Measurements from ENCODE around the gene INPP5A.

Gene INPP5A

DNA sequence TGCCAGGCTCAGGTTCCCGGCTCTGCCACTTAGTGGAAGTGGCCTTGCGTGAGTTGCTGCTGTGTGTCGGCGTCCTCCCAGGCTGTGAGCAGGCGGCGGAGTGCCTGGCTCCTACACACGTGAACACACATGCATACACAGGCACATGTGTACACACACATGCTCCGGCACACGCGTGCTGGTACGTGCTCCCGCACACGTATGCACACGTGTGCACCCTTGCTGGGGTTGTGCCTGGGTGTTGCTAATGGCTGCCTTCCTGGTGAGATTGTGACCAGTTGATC is 107.6 kb downstream of the INPP5A start:
- TF ChIP-seq RAD21 (IDR thresholded peaks at IDR 0.05; ENCODE audit: low read depth) (no peak), ZBTB7A (IDR thresholded peaks at IDR 0.05; ENCODE audit: low read depth) (no peak), YY1 (IDR thresholded peaks at IDR 0.05; ENCODE audit: low read depth) (no peak), NFIC (IDR thresholded peaks at IDR 0.05) (no peak), CEBPB (IDR thresholded peaks at IDR 0.05) (no peak), EP300 (IDR thresholded peaks at IDR 0.05; ENCODE audit: borderline replicate concordance) (no peak)
- TF ChIP-seq, protein P1, sequence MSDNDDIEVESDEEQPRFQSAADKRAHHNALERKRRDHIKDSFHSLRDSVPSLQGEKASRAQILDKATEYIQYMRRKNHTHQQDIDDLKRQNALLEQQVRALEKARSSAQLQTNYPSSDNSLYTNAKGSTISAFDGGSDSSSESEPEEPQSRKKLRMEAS (IDR thresholded peaks at IDR 0.05): no peak

DNA sequence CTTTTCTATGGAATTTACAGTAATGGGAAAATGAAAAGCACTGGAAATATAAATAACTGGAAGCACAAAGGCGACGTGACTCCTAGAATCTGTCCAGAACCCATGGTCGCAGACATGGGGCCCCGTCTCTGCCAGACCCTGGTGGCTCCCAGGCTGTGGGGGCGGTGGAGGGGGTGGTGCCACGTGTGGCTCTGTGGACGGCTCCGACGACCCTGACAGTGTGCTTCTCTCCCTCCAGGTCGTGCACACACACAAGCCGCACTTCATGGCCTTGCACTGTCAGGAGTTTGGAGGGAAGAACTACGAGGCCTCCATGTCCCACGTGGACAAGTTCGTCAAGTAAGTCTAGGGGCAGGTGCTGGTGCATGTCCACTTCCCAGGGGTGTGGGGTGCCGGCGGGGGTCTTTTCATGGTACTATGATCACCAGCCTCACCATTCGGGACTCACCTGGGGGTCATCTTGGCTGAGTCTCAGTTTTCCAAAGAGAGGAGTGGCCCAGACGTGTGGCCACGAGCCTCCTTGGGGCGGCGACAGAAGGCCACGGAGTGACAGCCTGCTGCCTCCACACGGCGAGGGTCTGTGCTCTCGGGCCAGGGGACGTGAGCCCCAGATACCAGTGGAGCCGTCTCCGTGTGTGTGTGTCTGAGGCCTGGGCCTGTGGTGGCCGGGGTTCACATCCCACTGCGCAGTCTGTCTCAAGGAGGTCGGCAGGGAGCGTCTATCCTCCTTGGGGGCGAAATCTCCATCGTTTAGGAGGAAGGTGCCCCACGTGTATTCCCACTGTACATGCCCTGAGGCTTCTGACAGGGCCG is 108.2 kb downstream of the INPP5A start:
- TF ChIP-seq CEBPB (IDR thresholded peaks at IDR 0.05): no peak
- no peak for TF ChIP-seq FOXM1 (IDR thresholded peaks at IDR 0.05; ENCODE audit: borderline replicate concordance, low read depth)
- TF ChIP-seq, protein P2, sequence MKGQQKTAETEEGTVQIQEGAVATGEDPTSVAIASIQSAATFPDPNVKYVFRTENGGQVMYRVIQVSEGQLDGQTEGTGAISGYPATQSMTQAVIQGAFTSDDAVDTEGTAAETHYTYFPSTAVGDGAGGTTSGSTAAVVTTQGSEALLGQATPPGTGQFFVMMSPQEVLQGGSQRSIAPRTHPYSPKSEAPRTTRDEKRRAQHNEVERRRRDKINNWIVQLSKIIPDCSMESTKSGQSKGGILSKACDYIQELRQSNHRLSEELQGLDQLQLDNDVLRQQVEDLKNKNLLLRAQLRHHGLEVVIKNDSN (IDR thresholded peaks at IDR 0.05): no peak
- TF ChIP-seq, protein P1 (IDR thresholded peaks at IDR 0.05): no peak
- TF ChIP-seq YY1 (IDR thresholded peaks at IDR 0.05; ENCODE audit: low read depth): no peak
- TF ChIP-seq EGR1 (IDR thresholded peaks at IDR 0.05): no peak
- no peak for TF ChIP-seq RAD21 (IDR thresholded peaks at IDR 0.05; ENCODE audit: low read depth)
- no peak for TF ChIP-seq TEAD4 (IDR thresholded peaks at IDR 0.05)
- no peak for TF ChIP-seq NFIC (IDR thresholded peaks at IDR 0.05)
- no peak for TF ChIP-seq TAF1 (IDR thresholded peaks at IDR 0.05; ENCODE audit: low read depth)
- no peak for TF ChIP-seq ZBTB7A (IDR thresholded peaks at IDR 0.05; ENCODE audit: low read depth)
- no peak for TF ChIP-seq EP300 (IDR thresholded peaks at IDR 0.05; ENCODE audit: borderline replicate concordance)
- no peak for TF ChIP-seq CREB1 (IDR thresholded peaks at IDR 0.05; ENCODE audit: low read depth)
- TF ChIP-seq TCF12 (IDR thresholded peaks at IDR 0.05; ENCODE audit: low read depth): no peak

DNA sequence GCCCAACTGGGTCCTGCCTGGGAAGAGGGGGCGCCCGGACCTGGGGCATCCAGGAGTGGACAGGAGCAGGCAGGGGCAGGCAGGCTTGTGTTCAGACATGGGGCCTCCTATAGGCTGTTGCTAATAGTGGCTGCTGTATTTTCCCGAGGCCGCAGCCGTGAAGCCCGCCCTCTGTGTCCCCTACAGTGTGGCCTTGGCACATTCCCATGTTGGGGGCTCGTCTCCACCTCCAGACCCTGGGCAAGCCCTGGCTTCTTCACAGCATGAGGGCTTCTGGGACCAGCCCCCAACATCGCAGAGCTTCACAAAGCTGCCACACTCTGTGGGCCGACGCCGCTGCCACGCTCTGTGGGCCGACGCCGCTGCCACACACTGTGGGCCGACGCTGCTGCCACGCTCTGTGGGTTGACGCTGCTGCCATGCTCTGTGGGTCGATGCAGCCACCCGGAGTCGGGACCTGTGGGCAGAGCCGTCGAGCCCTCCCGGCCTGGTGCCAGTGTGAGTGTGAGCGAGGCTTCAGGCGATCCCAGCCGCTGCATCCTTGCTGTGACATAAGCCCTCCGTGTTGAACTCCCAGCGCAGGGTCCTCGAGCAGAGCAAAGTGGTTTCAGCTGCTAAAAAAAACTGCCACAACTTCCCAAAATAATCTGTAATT is 109.0 kb downstream of the INPP5A start:
- TF ChIP-seq, protein P1 (IDR thresholded peaks at IDR 0.05): no peak
- TF ChIP-seq YY1 (IDR thresholded peaks at IDR 0.05; ENCODE audit: low read depth): no peak
- TF ChIP-seq, protein P2 (IDR thresholded peaks at IDR 0.05): no peak
- no peak for TF ChIP-seq ZBTB7A (IDR thresholded peaks at IDR 0.05; ENCODE audit: low read depth)
- no peak for TF ChIP-seq TCF12 (IDR thresholded peaks at IDR 0.05; ENCODE audit: low read depth)
- no peak for TF ChIP-seq FOXM1 (IDR thresholded peaks at IDR 0.05; ENCODE audit: borderline replicate concordance, low read depth)

DNA sequence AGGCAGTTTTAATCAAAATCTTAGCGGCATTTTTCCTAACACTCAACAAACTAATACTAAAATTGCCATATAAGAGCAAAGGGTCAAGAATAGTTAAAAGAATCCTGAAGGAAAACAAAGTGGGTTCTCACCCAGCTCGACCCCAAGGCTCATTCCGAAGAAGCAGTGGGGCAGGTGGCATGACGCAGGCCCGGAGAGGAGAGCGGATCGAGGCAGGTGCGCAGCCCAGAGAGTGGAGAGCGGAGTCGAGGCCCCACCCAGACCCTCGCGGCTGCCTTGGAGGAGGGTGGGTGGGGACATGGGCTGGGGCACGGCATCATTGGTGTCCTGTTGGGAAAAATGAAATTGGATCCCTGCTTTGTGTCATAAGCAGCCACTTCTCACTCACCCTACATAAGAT is 109.8 kb downstream of the INPP5A start:
- TF ChIP-seq CREB1 (IDR thresholded peaks at IDR 0.05; ENCODE audit: low read depth) (no peak), EGR1 (IDR thresholded peaks at IDR 0.05) (no peak), ZBTB7A (IDR thresholded peaks at IDR 0.05; ENCODE audit: low read depth) (no peak), RAD21 (IDR thresholded peaks at IDR 0.05; ENCODE audit: low read depth) (no peak), TEAD4 (IDR thresholded peaks at IDR 0.05) (no peak), EP300 (IDR thresholded peaks at IDR 0.05; ENCODE audit: borderline replicate concordance) (no peak), YY1 (IDR thresholded peaks at IDR 0.05; ENCODE audit: low read depth) (no peak), CEBPB (IDR thresholded peaks at IDR 0.05) (no peak), TAF1 (IDR thresholded peaks at IDR 0.05; ENCODE audit: low read depth) (no peak), NFIC (IDR thresholded peaks at IDR 0.05) (no peak), FOXM1 (IDR thresholded peaks at IDR 0.05; ENCODE audit: borderline replicate concordance, low read depth) (no peak), TCF12 (IDR thresholded peaks at IDR 0.05; ENCODE audit: low read depth) (no peak)
- TF ChIP-seq, protein P3, sequence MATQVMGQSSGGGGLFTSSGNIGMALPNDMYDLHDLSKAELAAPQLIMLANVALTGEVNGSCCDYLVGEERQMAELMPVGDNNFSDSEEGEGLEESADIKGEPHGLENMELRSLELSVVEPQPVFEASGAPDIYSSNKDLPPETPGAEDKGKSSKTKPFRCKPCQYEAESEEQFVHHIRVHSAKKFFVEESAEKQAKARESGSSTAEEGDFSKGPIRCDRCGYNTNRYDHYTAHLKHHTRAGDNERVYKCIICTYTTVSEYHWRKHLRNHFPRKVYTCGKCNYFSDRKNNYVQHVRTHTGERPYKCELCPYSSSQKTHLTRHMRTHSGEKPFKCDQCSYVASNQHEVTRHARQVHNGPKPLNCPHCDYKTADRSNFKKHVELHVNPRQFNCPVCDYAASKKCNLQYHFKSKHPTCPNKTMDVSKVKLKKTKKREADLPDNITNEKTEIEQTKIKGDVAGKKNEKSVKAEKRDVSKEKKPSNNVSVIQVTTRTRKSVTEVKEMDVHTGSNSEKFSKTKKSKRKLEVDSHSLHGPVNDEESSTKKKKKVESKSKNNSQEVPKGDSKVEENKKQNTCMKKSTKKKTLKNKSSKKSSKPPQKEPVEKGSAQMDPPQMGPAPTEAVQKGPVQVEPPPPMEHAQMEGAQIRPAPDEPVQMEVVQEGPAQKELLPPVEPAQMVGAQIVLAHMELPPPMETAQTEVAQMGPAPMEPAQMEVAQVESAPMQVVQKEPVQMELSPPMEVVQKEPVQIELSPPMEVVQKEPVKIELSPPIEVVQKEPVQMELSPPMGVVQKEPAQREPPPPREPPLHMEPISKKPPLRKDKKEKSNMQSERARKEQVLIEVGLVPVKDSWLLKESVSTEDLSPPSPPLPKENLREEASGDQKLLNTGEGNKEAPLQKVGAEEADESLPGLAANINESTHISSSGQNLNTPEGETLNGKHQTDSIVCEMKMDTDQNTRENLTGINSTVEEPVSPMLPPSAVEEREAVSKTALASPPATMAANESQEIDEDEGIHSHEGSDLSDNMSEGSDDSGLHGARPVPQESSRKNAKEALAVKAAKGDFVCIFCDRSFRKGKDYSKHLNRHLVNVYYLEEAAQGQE (IDR thresholded peaks at IDR 0.05; ENCODE audit: low read depth): no peak
- TF ChIP-seq, protein P1 (IDR thresholded peaks at IDR 0.05): no peak
- TF ChIP-seq, protein P2 (IDR thresholded peaks at IDR 0.05): no peak

DNA sequence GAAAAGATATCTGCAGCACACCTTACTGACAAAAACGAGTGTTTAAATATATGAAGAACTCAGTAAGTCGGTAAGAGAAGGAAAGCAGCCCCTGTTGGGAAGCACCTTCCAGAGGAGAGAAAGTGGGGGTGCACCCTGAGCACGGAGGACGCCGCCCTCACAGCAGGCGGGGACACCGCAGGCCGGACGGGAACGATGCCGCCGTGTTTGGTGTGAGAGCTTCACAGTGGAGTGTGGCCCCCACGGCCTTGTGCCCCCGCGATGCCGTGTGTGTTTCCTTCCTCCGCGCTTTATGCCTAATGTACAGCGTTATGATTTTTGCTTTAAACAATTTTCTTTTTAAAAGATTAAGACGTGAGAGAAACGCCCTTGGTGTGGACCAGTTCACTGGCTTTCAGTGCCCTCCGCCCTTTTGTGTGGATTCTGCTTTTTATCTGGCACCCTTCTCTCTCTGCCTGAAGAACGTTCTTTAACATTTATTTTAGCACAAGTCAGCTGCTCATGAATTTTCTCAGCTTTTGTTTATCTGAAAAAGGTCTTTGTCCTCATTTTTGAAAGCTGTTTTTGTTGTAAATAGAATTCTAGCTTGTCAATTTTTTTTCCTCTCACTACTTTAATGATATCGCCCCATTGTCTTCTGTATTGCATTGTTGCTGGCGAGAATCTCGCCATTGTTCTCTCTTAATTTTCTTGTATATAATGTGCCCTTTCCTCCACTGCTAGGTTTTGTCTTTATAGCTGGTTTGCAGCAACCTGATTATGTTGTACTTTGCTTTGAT is 110.7 kb downstream of the INPP5A start:
- TF ChIP-seq RAD21 (IDR thresholded peaks at IDR 0.05; ENCODE audit: low read depth): no peak
- TF ChIP-seq TCF12 (IDR thresholded peaks at IDR 0.05; ENCODE audit: low read depth): no peak
- TF ChIP-seq TEAD4 (IDR thresholded peaks at IDR 0.05): no peak
- TF ChIP-seq CREB1 (IDR thresholded peaks at IDR 0.05; ENCODE audit: low read depth): no peak
- TF ChIP-seq EGR1 (IDR thresholded peaks at IDR 0.05): no peak
- no peak for TF ChIP-seq TAF1 (IDR thresholded peaks at IDR 0.05; ENCODE audit: low read depth)
- TF ChIP-seq, protein P3 (IDR thresholded peaks at IDR 0.05; ENCODE audit: low read depth): no peak
- no peak for TF ChIP-seq NFIC (IDR thresholded peaks at IDR 0.05)
- no peak for TF ChIP-seq CEBPB (IDR thresholded peaks at IDR 0.05)
- no peak for TF ChIP-seq YY1 (IDR thresholded peaks at IDR 0.05; ENCODE audit: low read depth)
- TF ChIP-seq, protein P2 (IDR thresholded peaks at IDR 0.05): no peak
- no peak for TF ChIP-seq EP300 (IDR thresholded peaks at IDR 0.05; ENCODE audit: borderline replicate concordance)
- TF ChIP-seq, protein P1 (IDR thresholded peaks at IDR 0.05): no peak
- TF ChIP-seq FOXM1 (IDR thresholded peaks at IDR 0.05; ENCODE audit: borderline replicate concordance, low read depth): no peak
- no peak for TF ChIP-seq ZBTB7A (IDR thresholded peaks at IDR 0.05; ENCODE audit: low read depth)
